HCT116 (cell line): Measurements from ENCODE around the gene STX1B. TPM values are rescaled to one million over a fixed set of nuclear protein-coding genes. Genes with fewer than 3 reads are reported as not detected.

ENCODE experiments used
- ATAC-seq: fragments of 200-7000 bp; cut with Tn5 transposase; 2 replicates; pipeline ENCODE4 v1.9.1; 2020; ENCODE audit warnings: mild to moderate bottlenecking, moderate library complexity
- BruUV-seq: library from RNA; stranded (reverse); fragments of 400-500 nt; replicated peaks from 2 replicates; lab custom pipeline; 2021; lab: Mats Ljungman, UMichigan
- CTCF ChIA-PET: fragments of 300-600 bp; sonication (Branson Sonifier 250); formaldehyde crosslinking; loops from one replicate; lab custom pipeline; 2021; ENCODE audit warnings: antibody characterized with exemption; lab: Charles Lee
- POLR2A ChIA-PET: fragments of 300-600, 350-600 bp; sonication (Branson Sonifier 250); formaldehyde crosslinking; loops from one replicate; lab custom pipeline; 2021; ENCODE audit warnings: antibody characterized with exemption; lab: Charles Lee
- RAD21 ChIA-PET, 2 experiments: fragments of 300-600 bp; sonication (Branson Sonifier 250); formaldehyde crosslinking; loops; one replicate each; lab custom pipeline; 2023; ENCODE audit warnings: low total read pairs in 2 of 2; ENCODE audit not compliant: uncharacterized antibody in 2 of 2, unreplicated experiment in 2 of 2, low non-redundant PET in 1 of 2; lab: Charles Lee
- DNase-seq: peaks from one replicate; pipeline ENCODE4 v3.0.0-alpha.2; 2010; ENCODE audit warnings: low read depth, low spot score
- H2AFZ ChIP-seq: fragments of 200-600 bp; shearing (Covaris generic), sonication (generic); 2 replicates; pipeline ENCODE4 v1.6.1; 2017; ENCODE audit warnings: low read depth, mixed run types, mixed read lengths, antibody characterized with exemption, low read length; ENCODE audit not compliant: poor library complexity, severe bottlenecking
- H3K27ac ChIP-seq: 2 replicates; pipeline ENCODE4 v1.5.1; 2012; ENCODE audit warnings: low read depth, low read length
- H3K27me3 ChIP-seq: fragments of 200-600 bp; sonication (generic); 2 replicates; pipeline ENCODE4 v1.6.1; 2016; ENCODE audit warnings: mixed run types, low read length, mixed read lengths; ENCODE audit not compliant: insufficient read depth
- H3K36me3 ChIP-seq, 2 experiments: fragments of 200-500 bp in 1 of 2; fragments of 200-600 bp in 1 of 2; sonication (Bioruptor generic) in 1 of 2; sonication (generic) in 1 of 2; 2 replicates each; pipeline versions ENCODE4 v1.5.1 to v1.6.1; 2014 to 2016; ENCODE audit warnings: low read length in 2 of 2, inconsistent platforms in 1 of 2, mixed read lengths in 1 of 2, mixed run types in 1 of 2; ENCODE audit not compliant: insufficient read depth in 2 of 2, control insufficient read depth in 1 of 2
- H3K4me1 ChIP-seq, 2 experiments: fragments of 200-600 bp in 1 of 2; sonication (generic) in 1 of 2; 2 replicates each; pipeline versions ENCODE4 v1.5.1 to v1.6.1; 2012 to 2017; ENCODE audit warnings: low read length in 2 of 2, inconsistent platforms in 1 of 2, mild to moderate bottlenecking in 1 of 2, mixed read lengths in 1 of 2, mixed run types in 1 of 2, moderate library complexity in 1 of 2; ENCODE audit not compliant: insufficient read depth in 2 of 2, control insufficient read depth in 1 of 2
- H3K4me2 ChIP-seq: fragments of 200-600 bp; sonication (generic); 2 replicates; pipeline ENCODE4 v1.6.1; 2017; ENCODE audit warnings: mixed run types, low read length, mixed read lengths
- H3K4me3 ChIP-seq, 2 experiments: fragments of 200-600 bp in 1 of 2; sonication (generic) in 1 of 2; replicated peaks in 1 of 2; 2 replicates each; pipeline ENCODE4 v1.5.1; 2011 to 2016; ENCODE audit warnings: low read length in 2 of 2, control low read depth in 1 of 2, low read depth in 1 of 2, mild to moderate bottlenecking in 1 of 2, mixed read lengths in 1 of 2, mixed run types in 1 of 2
- H3K79me2 ChIP-seq: fragments of 200-600 bp; sonication (generic); 2 replicates; pipeline ENCODE4 v1.6.1; 2017; ENCODE audit warnings: mild to moderate bottlenecking, mixed run types, low read length, moderate library complexity, mixed read lengths; ENCODE audit not compliant: insufficient read depth
- H3K9ac ChIP-seq: fragments of 200-600 bp; sonication (generic); 2 replicates; pipeline ENCODE4 v1.6.1; 2016; ENCODE audit warnings: low read length, mixed read lengths
- H3K9me2 ChIP-seq: fragments of 200-600 bp; sonication (generic), shearing (Covaris generic); 2 replicates; pipeline ENCODE4 v1.6.1; 2017; ENCODE audit warnings: mixed run types, mild to moderate bottlenecking, moderate library complexity; ENCODE audit not compliant: insufficient read depth
- H3K9me3 ChIP-seq, 2 experiments: fragments of 200-500 bp in 1 of 2; fragments of 200-600 bp in 1 of 2; sonication (Bioruptor generic) in 1 of 2; sonication (generic) in 1 of 2; 2 replicates each; pipeline ENCODE4 v1.6.1; 2014 to 2017; ENCODE audit warnings: low read length in 2 of 2, mixed read lengths in 2 of 2, inconsistent platforms in 1 of 2, low read depth in 1 of 2, mild to moderate bottlenecking in 1 of 2, mixed run types in 1 of 2, moderate library complexity in 1 of 2; ENCODE audit not compliant: control insufficient read depth in 1 of 2, insufficient read depth in 1 of 2
- H4K20me1 ChIP-seq: fragments of 200-600 bp; sonication (generic), shearing (Covaris generic); 2 replicates; pipeline ENCODE4 v1.6.1; 2017; ENCODE audit warnings: mixed run types, mild to moderate bottlenecking, moderate library complexity; ENCODE audit not compliant: insufficient read depth
- ATF3 ChIP-seq: IDR thresholded peaks from 2 replicates; pipeline ENCODE4 v1.6.1; 2012
- CBX3 ChIP-seq: IDR thresholded peaks from 2 replicates; pipeline ENCODE4 v1.6.1; 2012; ENCODE audit warnings: low read depth
- EGR1 ChIP-seq: IDR thresholded peaks from 2 replicates; pipeline ENCODE4 v1.6.1; 2012; ENCODE audit warnings: low read depth
- ELF1 ChIP-seq: IDR thresholded peaks from 2 replicates; pipeline ENCODE4 v1.6.1; 2012; ENCODE audit warnings: low read depth, borderline replicate concordance
- EZH2 ChIP-seq: fragments of 200-600 bp; sonication (generic); IDR thresholded peaks from 2 replicates; pipeline ENCODE4 v1.6.1; 2017; ENCODE audit warnings: antibody characterized with exemption, mixed run types
- EZH2phosphoT487 ChIP-seq: fragments of 200-600 bp; IDR thresholded peaks from 2 replicates; pipeline ENCODE4 v1.6.1; 2018; ENCODE audit warnings: antibody characterized with exemption, borderline replicate concordance
- FOSL1 ChIP-seq: IDR thresholded peaks from 2 replicates; pipeline ENCODE4 v1.6.1; 2012; ENCODE audit warnings: low read depth
- POLR2A ChIP-seq: IDR thresholded peaks from 2 replicates; pipeline ENCODE4 v1.7.0; 2011; ENCODE audit warnings: borderline replicate concordance; ENCODE audit not compliant: insufficient read depth, insufficient read length; ENCODE audit errors: extremely low read depth
- POLR2AphosphoS5 ChIP-seq: IDR thresholded peaks from 2 replicates; pipeline ENCODE4 v1.6.1; 2011; ENCODE audit warnings: mild to moderate bottlenecking, low read depth, low read length, moderate library complexity
- REST ChIP-seq: IDR thresholded peaks from 2 replicates; pipeline ENCODE4 v1.6.1; 2012; ENCODE audit warnings: low read depth
- SP1 ChIP-seq: IDR thresholded peaks from 2 replicates; pipeline ENCODE4 v1.6.1; 2012; ENCODE audit warnings: low read depth
- TCF7L2 ChIP-seq: IDR thresholded peaks from 2 replicates; pipeline ENCODE4 v1.7.0; 2011; ENCODE audit warnings: borderline replicate concordance, inconsistent platforms; ENCODE audit not compliant: insufficient read depth, insufficient read length; ENCODE audit errors: extremely low read depth
- YY1 ChIP-seq: IDR thresholded peaks from 2 replicates; pipeline ENCODE4 v1.6.1; 2011; ENCODE audit warnings: low read length, low read depth, moderate library complexity, mild to moderate bottlenecking; ENCODE audit not compliant: insufficient replicate concordance; ENCODE audit errors: extremely low read depth
- ZNF274 ChIP-seq: fragments of 200-500 bp; sonication (Bioruptor generic); IDR thresholded peaks from 2 replicates; pipeline ENCODE4 v1.6.1; 2014; ENCODE audit warnings: mild to moderate bottlenecking, low read depth, low read length, inconsistent platforms
- intact Hi-C: fragments of 100-400 bp; cut with micrococcal nuclease; formaldehyde crosslinking; loops from 2 replicates; pipeline ENCODE4 v1.10.0; 2022
- total RNA-seq: library from RNA; stranded (reverse); gene quantifications from one replicate; pipeline ENCODE4 v1.2.1, GENCODE V29; 2021; ENCODE audit not compliant: unreplicated experiment

Gene STX1B
- total RNA-seq, 1 experiment from 2014 or later, result 1.6 TPM

GRCh38 chr16:31001507-31002249 lies 8.8 kb downstream of the STX1B start:
- H3K79me2 ChIP-seq, result no peaks in the 10 kb centered on the region
- ChIA-PET POLR2A (no interaction called here), CTCF (no interaction called here), RAD21 (no interaction called here)
- no peaks in the 10 kb centered on the region for H3K9me2 ChIP-seq
- H3K27me3 ChIP-seq, result no peaks in the 10 kb centered on the region
- intact Hi-C loops, result no loop called here
- no peak overlapping the region for H3K27ac ChIP-seq
- no peak overlapping the region for H3K4me2 ChIP-seq
- H3K9me3 ChIP-seq, result no peaks in the 10 kb centered on the region
- DNase-seq, result no peak
- no peak for TF ChIP-seq TCF7L2
- no peak for TF ChIP-seq ZNF274
- no peak for TF ChIP-seq POLR2A
- TF ChIP-seq CBX3, result no peak
- no peak for TF ChIP-seq EZH2
- TF ChIP-seq EZH2phosphoT487, result no peak
- no peak for TF ChIP-seq YY1
- no peak for TF ChIP-seq SP1
- no peak for TF ChIP-seq ELF1
- H2AFZ ChIP-seq, result no peak overlapping the region
- no peaks in the 10 kb centered on the region for H3K36me3 ChIP-seq
- ATAC-seq, result no peak
- no peaks in the 10 kb centered on the region for H4K20me1 ChIP-seq
- H3K9ac ChIP-seq, result no peak overlapping the region
- peaks cover 20 to 30% of the 10 kb centered on the region in 2 experiments for H3K4me1 ChIP-seq
- H3K4me3 ChIP-seq, result no peak overlapping the region
- BruUV-seq, result no TSS peak

GRCh38 chr16:31000671-31001382 lies 9.6 kb downstream of the STX1B start:
- CTCF ChIA-PET, result no interaction called here
- Histone ChIP-seq H3K9me2 (no peaks in the 10 kb centered on the region), H4K20me1 (no peaks in the 10 kb centered on the region), H3K36me3 (no peaks in the 10 kb centered on the region), H2AFZ (no peak overlapping the region), H3K79me2 (no peaks in the 10 kb centered on the region), H3K27me3 (no peaks in the 10 kb centered on the region), H3K4me2 (no peak overlapping the region), H3K9ac (no peak overlapping the region), H3K27ac (no peak overlapping the region), H3K4me1 (peaks cover 22 to 36% of the 10 kb centered on the region in 2 experiments), H3K4me3 (no peak overlapping the region), H3K9me3 (no peaks in the 10 kb centered on the region)
- intact Hi-C loops, result no loop called here
- POLR2A ChIA-PET, result no interaction called here
- ATAC-seq (no peak), DNase-seq (no peak)
- BruUV-seq, result no TSS peak
- RAD21 ChIA-PET, result no interaction called here
- TF ChIP-seq EZH2 (no peak), POLR2A (no peak), TCF7L2 (no peak), POLR2AphosphoS5 (no peak), ATF3 (no peak), EGR1 (no peak), CBX3 (no peak), REST (no peak), FOSL1 (no peak), EZH2phosphoT487 (no peak)
